K562 (cell line): Measurements from ENCODE around the gene KIF3A. TPM values are rescaled to one million over a fixed set of nuclear protein-coding genes. Genes with fewer than 3 reads are reported as not detected.

Experiments
- CBX8 ChIP-seq: fragments of 200-600 bp; sonication (generic); IDR thresholded peaks from 2 replicates; pipeline ENCODE4 v1.6.1; 2012; ENCODE audit warnings: borderline replicate concordance, mixed run types, low read depth, mild to moderate bottlenecking, moderate library complexity, mixed read lengths, low read length, control low read depth, inconsistent platforms; ENCODE audit not compliant: poor library complexity, severe bottlenecking; ENCODE audit errors: extremely low read depth
- NRF1 ChIP-seq, 2 experiments: fragments of 450-650 bp; IDR thresholded peaks in 1 of 2; conservative IDR thresholded peaks in 1 of 2; 2 replicates each; pipeline ENCODE4 v1.6.1; 2014; ENCODE audit warnings: mild to moderate bottlenecking in 2 of 2
- TEAD1 ChIP-seq, 2 experiments: fragments of 450-650 bp in 1 of 2; sonication (generic) in 1 of 2; formaldehyde crosslinking; IDR thresholded peaks; 2 replicates each; pipeline versions ENCODE4 v1.4.0 to v1.8.0; 2020 to 2022; ENCODE audit warnings: mild to moderate bottlenecking in 2 of 2, missing genetic modification reagents in 1 of 2
- ZNF263 ChIP-seq: sonication (generic); formaldehyde crosslinking; IDR thresholded peaks from 2 replicates; pipeline ENCODE4 v1.8.0; 2022; ENCODE audit warnings: mild to moderate bottlenecking, missing genetic modification reagents, borderline replicate concordance
- polyA plus RNA-seq, 8 experiments: library from polyadenylated mRNA; depleted of rRNA in 4 of 8; stranded (reverse) in 5 of 8; unstranded in 3 of 8; fragments of >200 nt; fragmentation: Nextera tagmentation in 2 of 8; fragmentation: Illumina TruSeq in 1 of 8; extraction: Ambion mirVana in 2 of 8; extraction: Trizol in 1 of 8; gene quantifications; 2 replicates each; pipeline versions ENCODE4 v1.2.1 to v1.2.3, GENCODE V29; 2011 to 2014; ENCODE audit warnings: inconsistent platforms in 1 of 8, missing spikeins in 1 of 8
- total RNA-seq, 7 experiments: library from RNA; depleted of rRNA in 6 of 7; stranded (reverse); fragments of >200 nt in 6 of 7; fragmentation: Illumina TruSeq in 2 of 7; extraction: Trizol in 2 of 7; gene quantifications; 2 replicates each; pipeline versions ENCODE4 v1.2.1 to v1.2.3, GENCODE V29; 2011 to 2021; ENCODE audit warnings: low replicate concordance in 1 of 7
- TF ChIP-seq, protein P1 (sequence below): fragments of 250-450 bp; sonication (Bioruptor Pico); IDR thresholded peaks from 2 replicates; pipeline ENCODE4 v1.8.0; 2021; ENCODE audit warnings: moderate library complexity, mild to moderate bottlenecking, inconsistent platforms
- TF ChIP-seq, protein P2 (sequence below), 2 experiments: fragments of 450-650 bp in 1 of 2; IDR thresholded peaks; 2 replicates each; pipeline ENCODE4 v1.6.1; 2011 to 2017; ENCODE audit warnings: low read depth in 2 of 2, antibody characterized with exemption in 1 of 2, borderline replicate concordance in 1 of 2, low read length in 1 of 2, mild to moderate bottlenecking in 1 of 2, mixed read lengths in 1 of 2; ENCODE audit not compliant: control insufficient read depth in 1 of 2
- TF ChIP-seq, protein P3 (sequence below), 2 experiments: IDR thresholded peaks; 2 replicates each; pipeline ENCODE4 v1.6.1; 2012; ENCODE audit warnings: improper control_type of control experiment in 2 of 2, low read depth in 2 of 2, low read length in 2 of 2, borderline replicate concordance in 1 of 2
- TF ChIP-seq, protein P4 (sequence below): sonication (generic); formaldehyde crosslinking; IDR thresholded peaks from 2 replicates; pipeline ENCODE4 v1.4.0; 2020; ENCODE audit warnings: mild to moderate bottlenecking, missing genetic modification reagents
- TF ChIP-seq, protein P5 (sequence below): fragments of 250-450 bp; sonication (Bioruptor Pico); IDR thresholded peaks from 2 replicates; pipeline ENCODE4 v1.8.0; 2022; ENCODE audit warnings: inconsistent platforms

The KIF3A gene
- total and polyA plus RNA-seq, 9 of the 15 experiments (the other 6 are each of a cell fraction or from before 2014, with no cell fraction given) = 1.5 to 7.8 (median 6.0) TPM

DNA sequence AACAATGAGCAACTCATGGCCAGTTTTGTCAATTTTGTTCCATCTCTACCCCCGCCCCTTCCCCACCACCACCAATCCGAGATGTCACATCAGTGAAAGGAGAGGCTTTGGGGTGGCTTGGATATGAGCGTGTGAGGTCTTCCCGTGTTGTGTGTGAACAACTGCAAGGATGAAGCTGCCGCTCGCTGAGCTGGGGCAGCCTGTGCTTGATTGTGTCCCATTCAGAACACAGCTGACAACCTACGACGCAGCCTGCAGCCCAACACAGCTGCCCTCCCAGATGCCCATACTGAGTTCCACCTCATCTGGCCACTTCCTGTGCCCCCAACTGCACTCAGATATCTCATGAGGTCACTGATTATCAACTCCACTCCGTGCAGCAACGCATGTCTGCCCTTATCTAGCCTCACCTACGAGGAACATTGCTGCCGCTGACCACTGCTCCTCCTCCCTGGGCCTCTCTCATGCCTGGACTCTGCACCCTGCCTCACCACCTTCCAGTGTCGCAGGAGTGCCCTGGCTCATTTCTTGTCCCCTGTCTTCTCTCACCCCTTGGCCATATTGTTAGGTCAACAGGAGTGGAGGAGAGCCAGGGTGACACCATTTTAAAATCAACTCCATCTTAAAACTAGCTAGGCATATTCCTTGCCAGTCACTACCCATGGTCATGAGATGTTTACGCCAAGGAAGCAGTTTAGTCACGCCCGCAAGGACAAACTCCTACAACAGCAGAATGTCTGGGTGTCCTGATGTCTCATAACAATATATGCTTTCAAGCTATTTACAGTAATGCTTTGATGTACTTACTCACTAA lies 70.8 kb downstream of the KIF3A start (continued):
- TF ChIP-seq ZNF263 (CRISPR knock-in tag) (no peak), NRF1 (conservative IDR thresholded peaks at IDR 0.05 in 1 of 2, IDR thresholded peaks at IDR 0.05 in 1 of 2) (peak; percentile 21 to 50; a peak in 2 of 4 replicates), CBX8 (no peak), TEAD1 (CRISPR knock-in tag; IDR thresholded peaks at IDR 0.05) (peak; percentile 31 to 95; a peak in 2 of 4 replicates)
- TF ChIP-seq, protein P1, sequence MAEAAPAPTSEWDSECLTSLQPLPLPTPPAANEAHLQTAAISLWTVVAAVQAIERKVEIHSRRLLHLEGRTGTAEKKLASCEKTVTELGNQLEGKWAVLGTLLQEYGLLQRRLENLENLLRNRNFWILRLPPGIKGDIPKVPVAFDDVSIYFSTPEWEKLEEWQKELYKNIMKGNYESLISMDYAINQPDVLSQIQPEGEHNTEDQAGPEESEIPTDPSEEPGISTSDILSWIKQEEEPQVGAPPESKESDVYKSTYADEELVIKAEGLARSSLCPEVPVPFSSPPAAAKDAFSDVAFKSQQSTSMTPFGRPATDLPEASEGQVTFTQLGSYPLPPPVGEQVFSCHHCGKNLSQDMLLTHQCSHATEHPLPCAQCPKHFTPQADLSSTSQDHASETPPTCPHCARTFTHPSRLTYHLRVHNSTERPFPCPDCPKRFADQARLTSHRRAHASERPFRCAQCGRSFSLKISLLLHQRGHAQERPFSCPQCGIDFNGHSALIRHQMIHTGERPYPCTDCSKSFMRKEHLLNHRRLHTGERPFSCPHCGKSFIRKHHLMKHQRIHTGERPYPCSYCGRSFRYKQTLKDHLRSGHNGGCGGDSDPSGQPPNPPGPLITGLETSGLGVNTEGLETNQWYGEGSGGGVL (CRISPR knock-in tag) = peak; percentile 75
- TF ChIP-seq, protein P2, sequence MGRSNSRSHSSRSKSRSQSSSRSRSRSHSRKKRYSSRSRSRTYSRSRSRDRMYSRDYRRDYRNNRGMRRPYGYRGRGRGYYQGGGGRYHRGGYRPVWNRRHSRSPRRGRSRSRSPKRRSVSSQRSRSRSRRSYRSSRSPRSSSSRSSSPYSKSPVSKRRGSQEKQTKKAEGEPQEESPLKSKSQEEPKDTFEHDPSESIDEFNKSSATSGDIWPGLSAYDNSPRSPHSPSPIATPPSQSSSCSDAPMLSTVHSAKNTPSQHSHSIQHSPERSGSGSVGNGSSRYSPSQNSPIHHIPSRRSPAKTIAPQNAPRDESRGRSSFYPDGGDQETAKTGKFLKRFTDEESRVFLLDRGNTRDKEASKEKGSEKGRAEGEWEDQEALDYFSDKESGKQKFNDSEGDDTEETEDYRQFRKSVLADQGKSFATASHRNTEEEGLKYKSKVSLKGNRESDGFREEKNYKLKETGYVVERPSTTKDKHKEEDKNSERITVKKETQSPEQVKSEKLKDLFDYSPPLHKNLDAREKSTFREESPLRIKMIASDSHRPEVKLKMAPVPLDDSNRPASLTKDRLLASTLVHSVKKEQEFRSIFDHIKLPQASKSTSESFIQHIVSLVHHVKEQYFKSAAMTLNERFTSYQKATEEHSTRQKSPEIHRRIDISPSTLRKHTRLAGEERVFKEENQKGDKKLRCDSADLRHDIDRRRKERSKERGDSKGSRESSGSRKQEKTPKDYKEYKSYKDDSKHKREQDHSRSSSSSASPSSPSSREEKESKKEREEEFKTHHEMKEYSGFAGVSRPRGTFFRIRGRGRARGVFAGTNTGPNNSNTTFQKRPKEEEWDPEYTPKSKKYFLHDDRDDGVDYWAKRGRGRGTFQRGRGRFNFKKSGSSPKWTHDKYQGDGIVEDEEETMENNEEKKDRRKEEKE (IDR thresholded peaks at IDR 0.05; ENCODE audit: borderline replicate concordance in 1 of 2, control insufficient read depth in 1 of 2, low read depth in 2 of 2, low read length in 1 of 2) = peak in 1 of 2 experiments; percentile 98; a peak in 2 of 4 replicates
- TF ChIP-seq, protein P3, sequence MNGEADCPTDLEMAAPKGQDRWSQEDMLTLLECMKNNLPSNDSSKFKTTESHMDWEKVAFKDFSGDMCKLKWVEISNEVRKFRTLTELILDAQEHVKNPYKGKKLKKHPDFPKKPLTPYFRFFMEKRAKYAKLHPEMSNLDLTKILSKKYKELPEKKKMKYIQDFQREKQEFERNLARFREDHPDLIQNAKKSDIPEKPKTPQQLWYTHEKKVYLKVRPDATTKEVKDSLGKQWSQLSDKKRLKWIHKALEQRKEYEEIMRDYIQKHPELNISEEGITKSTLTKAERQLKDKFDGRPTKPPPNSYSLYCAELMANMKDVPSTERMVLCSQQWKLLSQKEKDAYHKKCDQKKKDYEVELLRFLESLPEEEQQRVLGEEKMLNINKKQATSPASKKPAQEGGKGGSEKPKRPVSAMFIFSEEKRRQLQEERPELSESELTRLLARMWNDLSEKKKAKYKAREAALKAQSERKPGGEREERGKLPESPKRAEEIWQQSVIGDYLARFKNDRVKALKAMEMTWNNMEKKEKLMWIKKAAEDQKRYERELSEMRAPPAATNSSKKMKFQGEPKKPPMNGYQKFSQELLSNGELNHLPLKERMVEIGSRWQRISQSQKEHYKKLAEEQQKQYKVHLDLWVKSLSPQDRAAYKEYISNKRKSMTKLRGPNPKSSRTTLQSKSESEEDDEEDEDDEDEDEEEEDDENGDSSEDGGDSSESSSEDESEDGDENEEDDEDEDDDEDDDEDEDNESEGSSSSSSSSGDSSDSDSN (IDR thresholded peaks at IDR 0.05; ENCODE audit: borderline replicate concordance in 1 of 2, low read depth in 2 of 2, low read length in 2 of 2) = no peak
- TF ChIP-seq, protein P4, sequence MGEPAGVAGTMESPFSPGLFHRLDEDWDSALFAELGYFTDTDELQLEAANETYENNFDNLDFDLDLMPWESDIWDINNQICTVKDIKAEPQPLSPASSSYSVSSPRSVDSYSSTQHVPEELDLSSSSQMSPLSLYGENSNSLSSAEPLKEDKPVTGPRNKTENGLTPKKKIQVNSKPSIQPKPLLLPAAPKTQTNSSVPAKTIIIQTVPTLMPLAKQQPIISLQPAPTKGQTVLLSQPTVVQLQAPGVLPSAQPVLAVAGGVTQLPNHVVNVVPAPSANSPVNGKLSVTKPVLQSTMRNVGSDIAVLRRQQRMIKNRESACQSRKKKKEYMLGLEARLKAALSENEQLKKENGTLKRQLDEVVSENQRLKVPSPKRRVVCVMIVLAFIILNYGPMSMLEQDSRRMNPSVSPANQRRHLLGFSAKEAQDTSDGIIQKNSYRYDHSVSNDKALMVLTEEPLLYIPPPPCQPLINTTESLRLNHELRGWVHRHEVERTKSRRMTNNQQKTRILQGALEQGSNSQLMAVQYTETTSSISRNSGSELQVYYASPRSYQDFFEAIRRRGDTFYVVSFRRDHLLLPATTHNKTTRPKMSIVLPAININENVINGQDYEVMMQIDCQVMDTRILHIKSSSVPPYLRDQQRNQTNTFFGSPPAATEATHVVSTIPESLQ (CRISPR knock-in tag) = no peak
- TF ChIP-seq, protein P5, sequence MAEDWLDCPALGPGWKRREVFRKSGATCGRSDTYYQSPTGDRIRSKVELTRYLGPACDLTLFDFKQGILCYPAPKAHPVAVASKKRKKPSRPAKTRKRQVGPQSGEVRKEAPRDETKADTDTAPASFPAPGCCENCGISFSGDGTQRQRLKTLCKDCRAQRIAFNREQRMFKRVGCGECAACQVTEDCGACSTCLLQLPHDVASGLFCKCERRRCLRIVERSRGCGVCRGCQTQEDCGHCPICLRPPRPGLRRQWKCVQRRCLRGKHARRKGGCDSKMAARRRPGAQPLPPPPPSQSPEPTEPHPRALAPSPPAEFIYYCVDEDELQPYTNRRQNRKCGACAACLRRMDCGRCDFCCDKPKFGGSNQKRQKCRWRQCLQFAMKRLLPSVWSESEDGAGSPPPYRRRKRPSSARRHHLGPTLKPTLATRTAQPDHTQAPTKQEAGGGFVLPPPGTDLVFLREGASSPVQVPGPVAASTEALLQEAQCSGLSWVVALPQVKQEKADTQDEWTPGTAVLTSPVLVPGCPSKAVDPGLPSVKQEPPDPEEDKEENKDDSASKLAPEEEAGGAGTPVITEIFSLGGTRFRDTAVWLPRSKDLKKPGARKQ (CRISPR knock-in tag) = peak; percentile 68; the same call in 1 of the 2 replicates
